ENCODE measurements around the gene JAZF1. TPM values are rescaled to one million over a fixed set of nuclear protein-coding genes. Genes with fewer than 3 reads are reported as not detected.
"Not testable (repeated sequence)": the region's sequence is repeated elsewhere in the genome, so short reads cannot be mapped to it uniquely, and the experiment has no call there.

The JAZF1 gene
- polyA plus RNA-seq, 3 donors, result 12.1 to 18.1 (median 17.2) TPM

GRCh38 chr7:28016297-28016696, 164.3 kb downstream of the JAZF1 start:
- peaks cover 0 to 2% (median 0%) of the 10 kb centered on the region in 3 donors for H3K27me3 Mint-ChIP-seq (ENCODE audit: low read depth in 3 of 3)
- TF ChIP-seq CTCF (IDR thresholded peaks at IDR 0.05), result no peak
- H3K36me3 Mint-ChIP-seq, result peaks cover 47 to 56% of the 10 kb centered on the region in 2 donors
- no peaks in the 10 kb centered on the region for H3K4me1 ChIP-seq (ENCODE audit: control insufficient read depth in 1 of 2, insufficient read depth in 2 of 2, low read length in 2 of 2)
- H3K27ac ChIP-seq (ENCODE audit: low read depth in 1 of 2, low read length in 2 of 2), result no peak overlapping the region
- H3K9me3 ChIP-seq (replicated peaks in 1 of 2; ENCODE audit: control insufficient read depth in 1 of 2, insufficient read depth in 1 of 2, low read length in 2 of 2), result peaks cover 7% of the 10 kb centered on the region in 2 donors
- H3K9ac ChIP-seq (ENCODE audit: insufficient read depth, low read length, poor library complexity, severe bottlenecking), result no peak overlapping the region
- H3K27me3 ChIP-seq (ENCODE audit: control insufficient read depth in 2 of 2, insufficient read depth in 2 of 2, low read length in 2 of 2), result no peaks in the 10 kb centered on the region
- peak overlapping the region in 1 of 7 donors; percentile 68 for H3K27ac Mint-ChIP-seq
- WGBS (ENCODE audit: insufficient coverage), result no CpG with 5 or more reads among the region's 2 CpGs
- H3K4me3 ChIP-seq (replicated peaks in 1 of 3; ENCODE audit: low read depth in 2 of 3, low read length in 3 of 3), result no peak overlapping the region
- DNase-seq, result no peak
- H3K4me1 Mint-ChIP-seq, result peaks cover 11% of the 10 kb centered on the region
- intact Hi-C loops (cut with micrococcal nuclease), result no loop called here
- H2AFZ ChIP-seq (ENCODE audit: insufficient read depth, low read depth, low read length, poor library complexity, severe bottlenecking), result no peak overlapping the region
- peaks cover 8 to 13% (median 11%) of the 10 kb centered on the region in 7 donors for H3K9me3 Mint-ChIP-seq
- H3K4me3 Mint-ChIP-seq, result no peak overlapping the region
- H3K36me3 ChIP-seq (replicated peaks in 1 of 2; ENCODE audit: control insufficient read depth in 1 of 2, insufficient read depth in 2 of 2, low read length in 2 of 2), result peaks cover 3 to 56% of the 10 kb centered on the region in 2 donors
- no peaks in the 10 kb centered on the region for H3K79me2 ChIP-seq (ENCODE audit: insufficient read depth, low read length)
- H4K20me1 ChIP-seq (ENCODE audit: insufficient read depth, low read length), result peaks cover 94% of the 10 kb centered on the region
- H3K4me2 ChIP-seq (replicated peaks; ENCODE audit: extremely low read depth, low read length, poor library complexity, severe bottlenecking), result no peak overlapping the region

GRCh38 chr7:28015169-28015568, 165.4 kb downstream of the JAZF1 start:
- TF ChIP-seq CTCF (IDR thresholded peaks at IDR 0.05), result no peak
- H3K9me3 Mint-ChIP-seq, result peaks cover 8 to 13% (median 11%) of the 10 kb centered on the region in 7 donors
- Histone ChIP-seq H3K79me2 (ENCODE audit: insufficient read depth, low read length) (no peaks in the 10 kb centered on the region), H3K4me1 (ENCODE audit: control insufficient read depth in 1 of 2, insufficient read depth in 2 of 2, low read length in 2 of 2) (no peaks in the 10 kb centered on the region), H3K27me3 (ENCODE audit: control insufficient read depth in 2 of 2, insufficient read depth in 2 of 2, low read length in 2 of 2) (no peaks in the 10 kb centered on the region), H3K4me2 (replicated peaks; ENCODE audit: extremely low read depth, low read length, poor library complexity, severe bottlenecking) (no peak overlapping the region), H4K20me1 (ENCODE audit: insufficient read depth, low read length) (peaks cover 94% of the 10 kb centered on the region), H3K4me3 (replicated peaks in 1 of 3; ENCODE audit: low read depth in 2 of 3, low read length in 3 of 3) (no peak overlapping the region), H3K36me3 (replicated peaks in 1 of 2; ENCODE audit: control insufficient read depth in 1 of 2, insufficient read depth in 2 of 2, low read length in 2 of 2) (peaks cover 3 to 56% of the 10 kb centered on the region in 2 donors), H3K9ac (ENCODE audit: insufficient read depth, low read length, poor library complexity, severe bottlenecking) (no peak overlapping the region), H3K9me3 (replicated peaks in 1 of 2; ENCODE audit: control insufficient read depth in 1 of 2, insufficient read depth in 1 of 2, low read length in 2 of 2) (peaks cover 7% of the 10 kb centered on the region in 2 donors), H3K27ac (ENCODE audit: low read depth in 1 of 2, low read length in 2 of 2) (no peak overlapping the region), H2AFZ (ENCODE audit: insufficient read depth, low read depth, low read length, poor library complexity, severe bottlenecking) (no peak overlapping the region)
- H3K4me3 Mint-ChIP-seq, result no peak overlapping the region
- intact Hi-C loops (cut with micrococcal nuclease), result no loop called here
- H3K27ac Mint-ChIP-seq, result no peak overlapping the region
- peaks cover 2% of the 10 kb centered on the region in 3 donors for H3K27me3 Mint-ChIP-seq (ENCODE audit: low read depth in 3 of 3)
- DNase-seq, result no peak
- peaks cover 43 to 50% of the 10 kb centered on the region in 2 donors for H3K36me3 Mint-ChIP-seq
- H3K4me1 Mint-ChIP-seq, result peaks cover 2% of the 10 kb centered on the region
- 80% methylated on average over 1 of the region's 4 CpGs for WGBS (ENCODE audit: insufficient coverage)

GRCh38 chr7:28014340-28014739, 166.3 kb downstream of the JAZF1 start:
- DNase-seq; H3K27ac Mint-ChIP-seq; H3K79me2 ChIP-seq (ENCODE audit: insufficient read depth, low read length); H3K9me3 ChIP-seq (replicated peaks in 1 of 2; ENCODE audit: control insufficient read depth in 1 of 2, insufficient read depth in 1 of 2, low read length in 2 of 2); H3K27me3 ChIP-seq (ENCODE audit: control insufficient read depth in 2 of 2, insufficient read depth in 2 of 2, low read length in 2 of 2); H3K4me1 ChIP-seq (ENCODE audit: control insufficient read depth in 1 of 2, insufficient read depth in 2 of 2, low read length in 2 of 2); H3K4me2 ChIP-seq (replicated peaks; ENCODE audit: extremely low read depth, low read length, poor library complexity, severe bottlenecking); H3K27ac ChIP-seq (ENCODE audit: low read depth in 1 of 2, low read length in 2 of 2); H2AFZ ChIP-seq (ENCODE audit: insufficient read depth, low read depth, low read length, poor library complexity, severe bottlenecking); H3K9ac ChIP-seq (ENCODE audit: insufficient read depth, low read length, poor library complexity, severe bottlenecking); intact Hi-C loops (cut with micrococcal nuclease); H3K4me1 Mint-ChIP-seq; H3K4me3 Mint-ChIP-seq; H3K27me3 Mint-ChIP-seq (ENCODE audit: low read depth in 3 of 3); H3K4me3 ChIP-seq (replicated peaks in 1 of 3; ENCODE audit: low read depth in 2 of 3, low read length in 3 of 3): not testable (repeated sequence)
- Histone ChIP-seq H3K36me3 (replicated peaks in 1 of 2; ENCODE audit: control insufficient read depth in 1 of 2, insufficient read depth in 2 of 2, low read length in 2 of 2) (peaks cover 3 to 53% of the 10 kb centered on the region in 2 donors), H4K20me1 (ENCODE audit: insufficient read depth, low read length) (peaks cover 93% of the 10 kb centered on the region)
- 100% methylated on average over 3 of the region's 4 CpGs for WGBS (ENCODE audit: insufficient coverage)
- peaks cover 41 to 50% of the 10 kb centered on the region in 2 donors for H3K36me3 Mint-ChIP-seq
- H3K9me3 Mint-ChIP-seq, result peaks cover 8 to 13% (median 11%) of the 10 kb centered on the region in 7 donors
